DOHH2 (cell line): ENCODE data around the gene TMTC2.

Experiments used
- H3F3A ChIP-seq: fragments of 200-600 bp; sonication (generic), shearing (Covaris generic); 2 replicates; pipeline ENCODE4 v1.6.0; 2016; ENCODE audit warnings: antibody characterized with exemption, mild to moderate bottlenecking; ENCODE audit not compliant: control insufficient read depth, insufficient read depth
- H3K27ac ChIP-seq: fragments of 200-600 bp; sonication (generic); 2 replicates; pipeline ENCODE4 v1.5.1; 2014; ENCODE audit warnings: low read depth, mild to moderate bottlenecking, low read length, moderate library complexity
- H3K27me3 ChIP-seq: fragments of 200-600 bp; sonication (generic); 2 replicates; pipeline ENCODE4 v1.6.1; 2014; ENCODE audit warnings: mild to moderate bottlenecking, low read length, mixed read lengths; ENCODE audit not compliant: control insufficient read depth
- H3K36me3 ChIP-seq: fragments of 200-600 bp; sonication (generic); 2 replicates; pipeline ENCODE4 v1.6.1; 2014; ENCODE audit warnings: mild to moderate bottlenecking, low read length, moderate library complexity, mixed read lengths; ENCODE audit not compliant: control insufficient read depth
- H3K4me1 ChIP-seq: fragments of 200-600 bp; sonication (generic); 2 replicates; pipeline ENCODE4 v1.6.1; 2014; ENCODE audit warnings: mild to moderate bottlenecking, low read length, mixed read lengths; ENCODE audit not compliant: control insufficient read depth
- H3K4me2 ChIP-seq: fragments of 200-600 bp; sonication (generic); 2 replicates; pipeline ENCODE4 v1.6.0; 2014; ENCODE audit warnings: mild to moderate bottlenecking, low read length, moderate library complexity
- H3K4me3 ChIP-seq: fragments of 200-600 bp; sonication (generic); 2 replicates; pipeline ENCODE4 v1.5.1; 2014; ENCODE audit warnings: mild to moderate bottlenecking, low read length, mixed read lengths
- H3K79me2 ChIP-seq: fragments of 200-600 bp; sonication (generic); 2 replicates; pipeline ENCODE4 v1.6.1; 2014; ENCODE audit warnings: mild to moderate bottlenecking, low read length, mixed read lengths; ENCODE audit not compliant: control insufficient read depth
- H3K9me2 ChIP-seq: fragments of 200-600 bp; sonication (generic); replicated peaks from 2 replicates; pipeline ENCODE4 v1.6.1; 2014; ENCODE audit warnings: mild to moderate bottlenecking, low read length, mixed read lengths; ENCODE audit not compliant: control insufficient read depth
- H3K9me3 ChIP-seq: fragments of 200-600 bp; sonication (generic); 2 replicates; pipeline ENCODE4 v1.6.1; 2014; ENCODE audit warnings: antibody characterized with exemption, low read length, mixed read lengths; ENCODE audit not compliant: control insufficient read depth, insufficient read depth
- H4K20me1 ChIP-seq: fragments of 200-600 bp; sonication (generic); 2 replicates; pipeline ENCODE4 v1.6.0; 2014; ENCODE audit warnings: low read depth, mild to moderate bottlenecking, antibody characterized with exemption, low read length, moderate library complexity; ENCODE audit not compliant: control insufficient read depth, insufficient read depth
- CTCF ChIP-seq: fragments of 200-600 bp; sonication (generic); IDR thresholded peaks from one replicate; pipeline ENCODE4 v1.5.1; 2014; ENCODE audit warnings: antibody characterized with exemption, mild to moderate bottlenecking, low read depth, low read length; ENCODE audit not compliant: poor library complexity, severe bottlenecking
- EZH2phosphoT487 ChIP-seq: fragments of 200-600 bp; sonication (generic); IDR thresholded peaks from 2 replicates; pipeline ENCODE4 v1.6.1; 2017; ENCODE audit warnings: borderline replicate concordance, mild to moderate bottlenecking, antibody characterized with exemption, low read length, moderate library complexity, mixed read lengths

TMTC2 gene

GRCh38 chr12:82873951-82874350, 187.2 kb downstream of the TMTC2 start:
- no peak for TF ChIP-seq CTCF
- no peak for TF ChIP-seq EZH2phosphoT487
- H3K27ac ChIP-seq = peak overlapping the region; percentile 89; the same call in 1 of the 2 replicates
- H3K9me2 ChIP-seq = no peaks in the 10 kb centered on the region
- no peak overlapping the region for H3K4me2 ChIP-seq
- H3F3A ChIP-seq = peaks cover 17% of the 10 kb centered on the region
- H3K4me3 ChIP-seq = no peak overlapping the region
- no peaks in the 10 kb centered on the region for H3K79me2 ChIP-seq
- no peaks in the 10 kb centered on the region for H3K9me3 ChIP-seq
- peaks cover 63% of the 10 kb centered on the region for H3K4me1 ChIP-seq
- no peaks in the 10 kb centered on the region for H4K20me1 ChIP-seq
- H3K36me3 ChIP-seq = no peaks in the 10 kb centered on the region
- H3K27me3 ChIP-seq = no peaks in the 10 kb centered on the region

GRCh38 chr12:82874945-82875344, 188.2 kb downstream of the TMTC2 start:
- no peaks in the 10 kb centered on the region for H4K20me1 ChIP-seq
- TF ChIP-seq EZH2phosphoT487 (no peak), CTCF (no peak)
- no peaks in the 10 kb centered on the region for H3K9me3 ChIP-seq

GRCh38 chr12:82876075-82876474, 189.4 kb downstream of the TMTC2 start:
- Histone ChIP-seq H3F3A (peaks cover 10% of the 10 kb centered on the region), H3K9me2 (no peaks in the 10 kb centered on the region), H3K4me3 (no peak overlapping the region), H3K4me2 (no peak overlapping the region), H3K79me2 (no peaks in the 10 kb centered on the region), H3K27ac (no peak overlapping the region), H3K27me3 (no peaks in the 10 kb centered on the region), H3K4me1 (peaks cover 45% of the 10 kb centered on the region), H3K36me3 (no peaks in the 10 kb centered on the region), H3K9me3 (no peaks in the 10 kb centered on the region), H4K20me1 (no peaks in the 10 kb centered on the region)
- TF ChIP-seq EZH2phosphoT487 = no peak
- TF ChIP-seq CTCF = no peak

More at GRCh38 chr12:82874945-82875344, 188.2 kb downstream of the TMTC2 start:
- no peak overlapping the region for H3K4me3 ChIP-seq
- peaks cover 57% of the 10 kb centered on the region for H3K4me1 ChIP-seq
- H3K79me2 ChIP-seq = no peaks in the 10 kb centered on the region
- H3K27me3 ChIP-seq = no peaks in the 10 kb centered on the region
- H3F3A ChIP-seq = peaks cover 17% of the 10 kb centered on the region
- H3K9me2 ChIP-seq = no peaks in the 10 kb centered on the region
- no peaks in the 10 kb centered on the region for H3K36me3 ChIP-seq
- no peak overlapping the region for H3K27ac ChIP-seq
- no peak overlapping the region for H3K4me2 ChIP-seq
